Skin of body (tissue), 2 donors: Measurements from ENCODE around the gene PCDH15. TPM values are rescaled to one million over a fixed set of nuclear protein-coding genes. Genes with fewer than 3 reads are reported as not detected.

Experiments
- DNase-seq: peaks from one replicate; lab custom pipeline; 2025; lab: John Stamatoyannopoulos, UW
- total RNA-seq: library from RNA; depleted of rRNA; stranded (reverse); fragments of >200 nt; gene quantifications from one replicate; pipeline ENCODE4 v1.2.3, GENCODE V29; 2014

Gene PCDH15
- total RNA-seq, result 0.89 TPM

- DNase-seq, result peak; percentile 5
Measured at GRCh38 chr10:54800741-54801421, at the start of gene PCDH15. TSS of gene PCDH15 (minus strand) at chr10:54801231. CDS start at chr10:54664262, 136,969 bp downstream.

- no peak for DNase-seq
Measured at GRCh38 chr10:54843932-54844331, 42.9 kb upstream of the PCDH15 start.

GRCh38 chr10:54843085-54843646 lies 42.1 kb upstream of the PCDH15 start:
- DNase-seq, result no peak

GRCh38 chr10:54837479-54837878 lies 36.4 kb upstream of the PCDH15 start:
- DNase-seq, result no peak

DNA sequence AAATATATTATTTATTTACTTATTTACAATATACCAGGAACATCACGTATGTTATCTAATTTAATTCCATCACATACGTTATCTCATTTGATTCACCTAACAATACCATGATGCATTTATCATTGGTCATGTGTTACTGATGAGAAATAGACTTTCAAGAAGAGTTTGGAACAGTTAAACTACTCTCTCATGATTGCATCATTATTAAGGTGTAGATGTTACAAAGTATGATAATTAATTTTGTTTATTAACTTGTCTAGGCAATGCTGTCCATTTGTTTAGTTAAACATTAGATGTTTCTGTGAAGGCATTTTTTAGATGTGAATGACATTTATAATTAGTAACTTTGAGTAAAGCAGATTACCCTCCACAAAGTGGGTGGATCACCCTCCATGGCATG lies 32.0 kb upstream of the PCDH15 start:
- no peak for DNase-seq

DNA sequence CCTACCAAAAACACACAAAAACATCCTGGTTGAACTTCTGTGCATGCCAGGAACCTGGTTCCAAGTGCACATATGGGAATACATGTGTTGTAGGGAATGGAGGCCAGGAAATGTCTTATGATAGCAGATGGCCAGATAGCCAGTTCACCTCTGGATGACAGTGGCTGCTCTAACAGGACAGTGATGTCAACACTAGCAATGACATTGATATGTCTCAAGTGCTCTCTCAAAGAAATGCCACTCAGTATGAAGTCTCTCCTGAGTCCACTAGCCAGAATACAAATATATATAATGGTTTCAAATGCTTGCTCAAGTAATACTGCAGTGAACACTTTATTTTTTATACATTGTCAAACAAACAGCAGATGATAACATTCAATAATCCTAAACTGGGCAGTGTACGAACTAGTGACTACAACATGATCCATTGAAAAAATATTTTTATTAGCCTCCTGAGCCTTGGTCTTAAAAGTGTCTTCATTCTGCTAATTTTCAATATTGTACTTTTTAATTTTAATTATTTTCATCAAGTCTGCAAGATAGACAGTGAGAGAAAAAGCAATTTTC lies 26.0 kb upstream of the PCDH15 start:
- DNase-seq, result no peak

DNA sequence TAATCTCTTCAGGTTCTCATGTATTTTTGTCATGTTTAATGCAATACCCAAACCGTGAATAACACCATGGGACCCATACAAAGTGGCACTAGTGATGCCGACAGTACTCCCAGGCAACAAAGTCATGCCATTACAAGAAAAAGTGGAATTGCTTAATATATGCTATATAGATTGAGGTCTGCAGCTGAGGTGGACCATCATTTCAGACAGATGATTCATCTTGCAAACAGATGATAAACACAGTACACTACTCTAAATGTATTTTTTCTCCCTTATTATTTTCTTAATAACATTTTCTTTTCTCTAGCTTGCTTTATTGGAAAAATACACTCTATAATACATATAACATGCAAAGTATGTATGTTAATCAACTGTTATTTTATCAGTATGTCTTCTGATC lies 14.6 kb upstream of the PCDH15 start:
- no peak for DNase-seq

DNA sequence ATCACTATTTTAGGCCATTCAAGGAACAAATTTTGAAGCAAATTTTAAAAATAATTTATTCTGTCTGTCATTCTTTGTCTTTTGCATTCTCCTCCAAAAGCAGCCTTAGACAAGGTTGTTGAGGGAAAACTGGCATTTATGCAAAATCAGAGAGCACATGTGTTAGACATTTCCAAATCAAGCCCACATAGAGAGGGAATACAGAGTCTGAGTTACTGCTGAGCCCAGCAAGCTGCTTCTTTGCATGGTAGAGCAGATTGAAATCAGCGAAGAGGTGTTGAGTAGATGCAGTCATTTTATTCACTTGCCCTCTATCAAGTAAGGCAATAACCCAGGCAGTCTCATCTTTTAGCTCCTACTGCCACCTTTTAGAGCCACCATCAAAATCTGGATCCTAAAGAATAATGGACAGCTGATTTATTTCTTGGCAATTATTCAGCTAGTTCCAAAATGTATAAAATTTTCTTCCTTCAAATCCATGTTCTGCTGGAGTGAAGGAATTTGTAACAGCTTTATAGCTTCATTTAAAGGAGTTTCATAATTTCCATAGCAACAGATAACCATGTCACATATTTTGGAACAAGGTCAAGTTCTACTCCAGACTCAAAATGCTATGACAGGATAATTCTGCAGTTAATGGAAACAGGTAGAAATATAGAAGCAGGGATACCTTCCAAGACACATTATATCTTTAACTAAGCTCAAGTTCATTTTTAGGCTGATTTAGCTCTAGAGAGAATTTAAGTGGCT lies 7.3 kb upstream of the PCDH15 start:
- DNase-seq, result no peak

GRCh38 chr10:54799506-54799905 lies 1.5 kb downstream of the PCDH15 start:
- no peak for DNase-seq

DNA sequence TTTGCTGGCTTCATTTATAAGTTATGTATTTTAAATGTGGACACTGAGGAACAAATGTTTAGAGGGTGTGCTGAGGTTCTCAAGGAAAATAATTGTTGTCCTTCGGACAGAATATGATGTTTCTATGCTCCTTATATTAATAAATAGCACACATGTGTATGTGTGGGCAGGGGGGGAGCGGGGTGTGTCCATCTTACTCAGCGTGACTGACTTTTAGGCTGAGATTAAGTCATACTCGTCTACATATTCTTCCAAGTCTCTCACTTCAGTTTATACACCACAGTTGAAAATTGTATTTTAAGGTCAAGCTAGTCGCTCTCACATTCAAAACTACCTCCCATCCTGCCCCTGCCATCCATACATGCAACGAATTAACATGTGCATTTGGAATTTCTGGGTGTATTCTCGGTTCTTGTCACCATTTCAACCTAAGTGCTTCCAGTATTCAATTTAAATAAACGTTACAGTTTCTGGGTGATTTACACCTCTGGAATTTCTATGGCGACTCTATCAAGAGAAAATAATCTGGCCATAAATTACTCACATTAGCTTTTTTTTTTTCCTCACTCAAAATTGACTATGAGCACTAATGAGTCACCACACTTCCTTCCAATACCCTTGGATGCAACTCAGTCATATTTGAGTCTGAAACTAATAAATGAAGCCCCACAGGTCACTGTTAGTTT lies 3.3 kb downstream of the PCDH15 start:
- DNase-seq, result no peak

- no peak for DNase-seq
Measured at GRCh38 chr10:54796881-54797280, 4.2 kb downstream of the PCDH15 start.

- DNase-seq, result no peak
Measured at GRCh38 chr10:54776622-54777021, 24.4 kb downstream of the PCDH15 start.

DNA sequence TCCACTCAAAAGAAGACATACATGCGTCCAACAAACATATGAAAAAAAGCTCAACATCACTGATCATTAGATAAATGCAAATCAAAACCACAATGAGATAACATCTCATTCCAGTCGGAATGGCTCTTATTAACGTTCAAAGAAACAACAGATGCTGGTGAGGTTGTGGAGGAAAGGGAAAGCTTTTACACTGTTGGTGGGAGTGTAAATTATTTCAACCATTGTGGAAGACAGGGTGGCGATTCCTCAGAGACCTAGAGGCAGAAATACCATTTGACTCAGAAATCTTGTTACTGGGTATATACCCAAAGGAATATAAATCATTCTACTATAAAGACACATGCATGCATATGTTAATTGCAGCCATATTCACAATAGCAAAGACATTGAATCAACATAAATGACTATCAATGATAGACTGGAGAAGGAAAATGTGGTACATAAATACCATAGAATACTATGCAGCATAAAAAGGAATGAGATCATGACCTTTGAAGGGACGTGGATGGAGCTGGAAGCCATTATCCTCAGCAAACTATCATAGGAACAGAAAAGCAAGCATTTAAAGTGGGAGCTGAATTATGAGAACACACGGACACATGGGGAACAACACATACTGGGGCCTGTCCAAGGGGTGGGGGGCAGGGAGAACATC lies 28.4 kb downstream of the PCDH15 start:
- DNase-seq, result no peak

DNA sequence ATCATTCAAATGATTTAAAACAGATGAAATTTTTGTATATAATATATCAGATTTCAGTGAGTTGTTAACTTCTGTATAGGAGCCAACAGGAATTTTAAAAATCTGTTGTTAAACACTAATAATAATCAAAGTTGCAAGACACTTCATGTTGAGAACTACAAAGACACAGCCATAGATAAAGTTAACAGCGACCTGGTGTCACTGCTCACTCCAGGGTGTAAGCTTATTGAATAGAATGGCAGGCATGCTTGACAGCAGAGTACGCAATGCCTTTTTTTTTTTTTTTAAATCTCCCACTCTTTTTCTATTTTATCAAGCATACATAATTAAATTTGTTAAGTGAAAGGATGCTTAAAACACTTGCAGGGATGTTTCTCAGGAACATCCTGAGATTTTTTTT lies 32.0 kb downstream of the PCDH15 start:
- no peak for DNase-seq

DNA sequence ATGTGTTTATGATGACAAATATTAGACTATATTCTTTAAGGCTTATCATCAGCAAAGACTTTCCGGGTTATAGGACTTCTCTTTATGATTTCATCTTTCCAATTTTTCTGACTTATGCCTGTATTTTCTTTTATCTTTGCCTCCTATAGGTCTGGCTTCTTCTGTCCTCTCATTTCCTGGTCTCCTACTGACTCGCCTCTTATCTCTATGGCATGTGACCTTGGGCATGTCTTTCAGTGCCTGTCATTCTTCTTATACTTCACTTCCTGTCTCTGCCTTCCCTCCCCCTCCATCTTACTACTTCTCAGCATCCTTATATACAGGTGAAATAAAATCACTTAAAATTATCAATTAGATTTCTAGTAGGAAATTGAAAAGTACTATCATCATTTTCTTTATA lies 42.2 kb downstream of the PCDH15 start:
- DNase-seq, result no peak

- no peak for DNase-seq
Measured at GRCh38 chr10:54749623-54750022, 51.4 kb downstream of the PCDH15 start.

GRCh38 chr10:54745436-54745835 lies 55.6 kb downstream of the PCDH15 start:
- no peak for DNase-seq

- no peak for DNase-seq
Measured at GRCh38 chr10:54742416-54742815, 58.6 kb downstream of the PCDH15 start.

DNA sequence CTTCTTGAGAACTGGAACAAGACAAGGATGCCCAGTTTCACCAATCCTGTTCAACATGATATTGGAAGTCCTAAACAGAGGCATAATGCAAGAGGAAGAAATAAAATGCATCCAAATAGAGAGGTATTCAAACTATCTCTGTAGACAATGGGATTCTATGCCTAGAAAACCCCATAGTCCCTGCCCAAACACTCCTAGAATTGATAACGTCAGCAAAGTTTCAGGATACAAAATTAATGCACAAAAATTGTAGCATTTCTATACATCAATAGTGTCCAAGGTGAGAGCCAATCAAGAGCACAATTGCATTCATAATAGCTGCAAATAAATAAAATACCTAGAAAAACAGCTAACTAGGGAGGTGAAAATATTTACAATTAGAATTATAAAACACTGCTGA lies 72.5 kb downstream of the PCDH15 start:
- no peak for DNase-seq

GRCh38 chr10:54722075-54722474 lies 79.0 kb downstream of the PCDH15 start:
- DNase-seq, result no peak

DNA sequence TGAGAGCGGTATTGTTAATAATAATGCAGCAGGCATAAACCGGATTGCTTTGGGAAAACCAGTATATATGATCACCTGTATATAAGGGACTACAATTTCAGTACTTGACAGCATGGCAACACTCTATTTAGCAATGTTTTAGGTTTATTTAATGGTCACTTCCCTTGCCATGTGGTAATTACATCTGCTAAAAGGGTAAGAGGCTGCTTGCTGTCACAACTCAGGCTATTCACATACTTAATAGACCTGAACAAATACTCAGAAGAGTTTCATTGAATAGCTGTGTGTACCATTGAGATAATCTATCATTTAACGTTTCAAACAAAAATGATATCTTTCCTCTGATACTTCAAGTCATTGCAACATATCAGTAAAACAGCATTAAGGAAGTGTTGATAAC lies 90.1 kb downstream of the PCDH15 start:
- no peak for DNase-seq
